ENCODE results near the gene IGSF9B.

DNA sequence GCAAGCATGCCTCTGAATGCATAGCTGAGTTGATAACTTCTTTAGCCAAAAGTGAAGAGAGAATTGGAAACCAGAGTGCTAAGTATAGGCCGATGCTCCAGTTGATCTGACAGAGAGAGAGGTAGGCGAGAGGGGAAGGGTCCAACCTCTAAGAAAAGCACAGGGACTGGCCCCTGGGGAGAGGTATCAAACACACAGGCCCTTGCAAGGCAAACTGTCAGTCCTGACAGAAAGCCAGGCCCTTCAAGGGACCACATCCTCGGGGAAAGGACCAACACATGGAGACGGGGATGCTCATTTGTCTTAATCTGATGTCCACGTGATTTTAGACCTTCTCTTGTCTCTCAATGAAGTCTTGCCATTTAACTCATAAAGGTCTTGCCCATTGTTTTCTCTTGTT, 67.6 kb downstream of the IGSF9B start:
- TF ChIP-seq, protein P1, sequence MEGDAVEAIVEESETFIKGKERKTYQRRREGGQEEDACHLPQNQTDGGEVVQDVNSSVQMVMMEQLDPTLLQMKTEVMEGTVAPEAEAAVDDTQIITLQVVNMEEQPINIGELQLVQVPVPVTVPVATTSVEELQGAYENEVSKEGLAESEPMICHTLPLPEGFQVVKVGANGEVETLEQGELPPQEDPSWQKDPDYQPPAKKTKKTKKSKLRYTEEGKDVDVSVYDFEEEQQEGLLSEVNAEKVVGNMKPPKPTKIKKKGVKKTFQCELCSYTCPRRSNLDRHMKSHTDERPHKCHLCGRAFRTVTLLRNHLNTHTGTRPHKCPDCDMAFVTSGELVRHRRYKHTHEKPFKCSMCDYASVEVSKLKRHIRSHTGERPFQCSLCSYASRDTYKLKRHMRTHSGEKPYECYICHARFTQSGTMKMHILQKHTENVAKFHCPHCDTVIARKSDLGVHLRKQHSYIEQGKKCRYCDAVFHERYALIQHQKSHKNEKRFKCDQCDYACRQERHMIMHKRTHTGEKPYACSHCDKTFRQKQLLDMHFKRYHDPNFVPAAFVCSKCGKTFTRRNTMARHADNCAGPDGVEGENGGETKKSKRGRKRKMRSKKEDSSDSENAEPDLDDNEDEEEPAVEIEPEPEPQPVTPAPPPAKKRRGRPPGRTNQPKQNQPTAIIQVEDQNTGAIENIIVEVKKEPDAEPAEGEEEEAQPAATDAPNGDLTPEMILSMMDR (IDR thresholded peaks at IDR 0.05), result no peak
- TF ChIP-seq POLR2A (IDR thresholded peaks at IDR 0.05; ENCODE audit: low read depth), result no peak
